Measurements from ENCODE around the gene MAP4K5. TPM values are rescaled to one million over a fixed set of nuclear protein-coding genes. Genes with fewer than 3 reads are reported as not detected.

The MAP4K5 gene
- total RNA-seq, 2 experiments from 2014 or later: 26.2 to 28.1 TPM

GRCh38 chr14:50489851-50490250, 42.5 kb downstream of the MAP4K5 start:
- DNase-seq (no peak), ATAC-seq (no peak)
- no peak for TF ChIP-seq CTCF (IDR thresholded peaks at IDR 0.05)
- Mint-ChIP-seq H3K4me1 (ENCODE audit: low read depth) (no peaks in the 10 kb centered on the region), H3K9me3 (no peaks in the 10 kb centered on the region), H3K27ac (no peak overlapping the region), H3K36me3 (ENCODE audit: low read depth) (peaks cover 2% of the 10 kb centered on the region), H3K4me3 (no peak overlapping the region), H3K27me3 (no peaks in the 10 kb centered on the region)
- intact Hi-C loops (cut with micrococcal nuclease): no loop called here
- POLR2A ChIA-PET: interaction anchor here (0.5 kb wide), 1 partner anchor 597 kb away, joined by 3 read pairs; the partner anchor contains the start of gene ARF6
- CTCF ChIA-PET: interaction anchor here (1.0 to 1.1 kb wide), 2 partner anchors 169 to 265 kb away, joined by 3 to 4 read pairs; no protein-coding TSS in a partner anchor

DNA sequence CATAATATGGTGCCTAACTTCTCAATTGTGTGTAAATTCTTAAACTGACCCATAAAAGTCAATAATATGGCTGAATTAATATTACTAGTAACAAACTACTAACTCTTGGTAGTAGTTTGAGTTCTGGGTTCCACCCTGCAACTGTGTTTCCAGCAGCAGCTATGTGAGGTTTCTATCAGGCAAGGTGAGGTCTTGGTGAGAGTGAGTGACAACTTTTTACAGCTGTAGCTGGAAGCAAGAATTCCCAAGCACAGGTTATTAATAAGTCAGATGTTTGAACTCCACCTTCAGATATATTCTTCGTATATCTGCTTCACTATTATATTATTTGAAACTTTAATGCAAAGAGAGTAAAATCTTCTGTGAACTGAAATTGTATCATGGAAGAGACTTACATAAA, 43.8 kb downstream of the MAP4K5 start:
- no peak overlapping the region for H3K27ac Mint-ChIP-seq
- ATAC-seq: no peak
- no peak overlapping the region for H3K4me3 Mint-ChIP-seq
- intact Hi-C loops (cut with micrococcal nuclease): no loop called here
- H3K4me1 Mint-ChIP-seq (ENCODE audit: low read depth): no peaks in the 10 kb centered on the region
- CTCF ChIA-PET: interaction anchor here (1.0 kb wide), 1 partner anchor 9 kb away, joined by 3 read pairs; no protein-coding TSS in a partner anchor
- no peak for TF ChIP-seq CTCF (IDR thresholded peaks at IDR 0.05)
- no peaks in the 10 kb centered on the region for H3K27me3 Mint-ChIP-seq
- peaks cover 2% of the 10 kb centered on the region for H3K36me3 Mint-ChIP-seq (ENCODE audit: low read depth)
- DNase-seq: no peak
- POLR2A ChIA-PET: no interaction called here
- H3K9me3 Mint-ChIP-seq: no peaks in the 10 kb centered on the region

- peaks cover 38% of the 10 kb centered on the region for H3K36me3 Mint-ChIP-seq (ENCODE audit: low read depth)
- no peak for TF ChIP-seq CTCF (IDR thresholded peaks at IDR 0.05)
- intact Hi-C loops (cut with micrococcal nuclease): no loop called here
- H3K4me1 Mint-ChIP-seq (ENCODE audit: low read depth): no peaks in the 10 kb centered on the region
- ChIA-PET CTCF (interaction anchor here (1.2 kb wide), 1 partner anchor 10 kb away, joined by 3 read pairs; no protein-coding TSS in a partner anchor), POLR2A (no interaction called here)
- peaks cover 2% of the 10 kb centered on the region for H3K9me3 Mint-ChIP-seq
- no peaks in the 10 kb centered on the region for H3K27me3 Mint-ChIP-seq
- no peak overlapping the region for H3K4me3 Mint-ChIP-seq
- DNase-seq (no peak), ATAC-seq (no peak)
- no peak overlapping the region for H3K27ac Mint-ChIP-seq
Observed at GRCh38 chr14:50479041-50479440, 53.3 kb downstream of the MAP4K5 start.

DNA sequence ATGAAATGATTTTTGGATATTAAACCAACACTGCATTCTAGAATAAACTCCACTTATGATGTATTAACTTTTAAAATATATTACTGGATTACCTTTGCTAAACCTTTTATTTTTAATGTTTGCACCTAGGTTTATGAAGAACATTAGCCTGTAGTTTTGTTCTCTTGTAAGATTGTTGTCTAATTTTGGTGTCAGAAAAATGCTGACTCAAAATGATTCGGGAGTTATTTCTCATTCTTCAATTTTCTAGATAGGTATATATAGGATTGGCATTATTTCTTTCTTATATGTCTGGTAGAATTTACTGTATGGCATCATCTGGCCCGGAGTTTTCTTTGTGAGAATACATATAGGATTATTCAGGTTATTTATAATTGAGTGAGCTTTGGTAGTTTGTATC, 54.6 kb downstream of the MAP4K5 start:
- Mint-ChIP-seq H3K4me1 (ENCODE audit: low read depth) (no peaks in the 10 kb centered on the region), H3K27ac (no peak overlapping the region), H3K9me3 (peaks cover 2% of the 10 kb centered on the region), H3K4me3 (no peak overlapping the region), H3K27me3 (no peaks in the 10 kb centered on the region), H3K36me3 (ENCODE audit: low read depth) (peaks cover 49% of the 10 kb centered on the region)
- ATAC-seq: no peak
- POLR2A ChIA-PET: no interaction called here
- no peak for TF ChIP-seq CTCF (IDR thresholded peaks at IDR 0.05)
- CTCF ChIA-PET: no interaction called here
- DNase-seq: no peak
- intact Hi-C loops (cut with micrococcal nuclease): no loop called here

DNA sequence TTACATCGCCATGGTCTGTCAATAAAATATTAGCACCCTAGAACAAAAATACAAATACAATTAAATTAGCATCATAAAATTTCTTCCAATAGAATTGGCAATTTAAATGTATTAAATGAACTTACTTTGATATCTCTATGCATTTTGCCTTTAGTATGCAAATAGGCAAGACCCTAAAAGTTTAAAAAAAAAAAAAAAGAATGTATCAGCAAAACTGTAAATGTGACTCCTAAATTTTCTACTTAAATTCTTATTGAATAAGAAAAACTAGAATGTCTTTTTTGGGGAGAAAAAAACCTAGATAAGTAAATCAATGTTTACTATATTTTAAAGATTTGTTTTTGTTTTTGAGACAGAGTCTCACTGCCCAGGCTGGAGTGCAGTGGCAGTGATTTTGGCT, 56.2 kb downstream of the MAP4K5 start:
- no peak overlapping the region for H3K4me3 Mint-ChIP-seq
- no peaks in the 10 kb centered on the region for H3K4me1 Mint-ChIP-seq (ENCODE audit: low read depth)
- peaks cover 62% of the 10 kb centered on the region for H3K36me3 Mint-ChIP-seq (ENCODE audit: low read depth)
- DNase-seq: no peak
- ChIA-PET CTCF (no interaction called here), POLR2A (no interaction called here)
- no peak overlapping the region for H3K27ac Mint-ChIP-seq
- intact Hi-C loops (cut with micrococcal nuclease): no loop called here
- no peak for ATAC-seq
- H3K27me3 Mint-ChIP-seq: no peaks in the 10 kb centered on the region
- peaks cover 11% of the 10 kb centered on the region for H3K9me3 Mint-ChIP-seq
- TF ChIP-seq CTCF (IDR thresholded peaks at IDR 0.05): no peak
